GM23248 (cell line): ENCODE data around the gene ZNF83.

Source experiments
- EZH2 ChIP-seq: fragments of 200-600 bp; sonication (generic); IDR thresholded peaks from 2 replicates; pipeline ENCODE4 v1.6.1; 2018; ENCODE audit warnings: antibody characterized with exemption, mild to moderate bottlenecking; ENCODE audit not compliant: insufficient read depth, poor library complexity, severe bottlenecking
- EZH2phosphoT487 ChIP-seq: fragments of 200-600 bp; sonication (generic); IDR thresholded peaks from 2 replicates; pipeline ENCODE4 v1.6.1; 2018; ENCODE audit warnings: antibody characterized with exemption, moderate library complexity, mild to moderate bottlenecking, low read depth; ENCODE audit not compliant: insufficient read depth

GRCh38 chr19:52639996-52640395, 1.8 kb upstream of the ZNF83 start:
- TF ChIP-seq EZH2 (no peak), EZH2phosphoT487 (no peak)
